GM21786 (cell line): ENCODE data around the gene ASTN2.

Experiments
- ATAC-seq: cut with Tn5 transposase; IDR thresholded peaks from one replicate; pipeline ENCODE4 v1.9.1; 2021; ENCODE audit not compliant: unreplicated experiment

Gene ASTN2

GRCh38 chr9:117184173-117184572, 230.7 kb downstream of the ASTN2 start:
- no peak for ATAC-seq

DNA sequence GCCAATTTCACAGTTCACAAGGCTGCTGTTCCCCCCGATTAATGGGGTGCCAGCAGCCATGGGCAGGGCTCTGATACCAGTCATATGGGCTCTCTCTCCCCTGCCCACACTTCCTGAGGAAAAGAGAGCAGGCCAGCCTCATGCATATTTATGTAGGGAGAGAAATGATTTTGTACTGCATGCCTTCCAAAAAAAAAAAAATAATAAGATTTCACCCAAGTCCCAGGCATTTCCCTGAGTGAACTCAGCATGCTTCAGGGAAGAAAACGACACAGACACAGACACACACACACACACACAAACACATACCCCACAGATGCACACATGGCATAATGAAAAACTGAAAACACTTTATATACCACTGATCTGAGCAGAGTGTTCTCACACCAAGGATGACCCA, 232.8 kb downstream of the ASTN2 start:
- no peak for ATAC-seq

- no peak for ATAC-seq
Observed at GRCh38 chr9:117180896-117181445, 233.9 kb downstream of the ASTN2 start.

DNA sequence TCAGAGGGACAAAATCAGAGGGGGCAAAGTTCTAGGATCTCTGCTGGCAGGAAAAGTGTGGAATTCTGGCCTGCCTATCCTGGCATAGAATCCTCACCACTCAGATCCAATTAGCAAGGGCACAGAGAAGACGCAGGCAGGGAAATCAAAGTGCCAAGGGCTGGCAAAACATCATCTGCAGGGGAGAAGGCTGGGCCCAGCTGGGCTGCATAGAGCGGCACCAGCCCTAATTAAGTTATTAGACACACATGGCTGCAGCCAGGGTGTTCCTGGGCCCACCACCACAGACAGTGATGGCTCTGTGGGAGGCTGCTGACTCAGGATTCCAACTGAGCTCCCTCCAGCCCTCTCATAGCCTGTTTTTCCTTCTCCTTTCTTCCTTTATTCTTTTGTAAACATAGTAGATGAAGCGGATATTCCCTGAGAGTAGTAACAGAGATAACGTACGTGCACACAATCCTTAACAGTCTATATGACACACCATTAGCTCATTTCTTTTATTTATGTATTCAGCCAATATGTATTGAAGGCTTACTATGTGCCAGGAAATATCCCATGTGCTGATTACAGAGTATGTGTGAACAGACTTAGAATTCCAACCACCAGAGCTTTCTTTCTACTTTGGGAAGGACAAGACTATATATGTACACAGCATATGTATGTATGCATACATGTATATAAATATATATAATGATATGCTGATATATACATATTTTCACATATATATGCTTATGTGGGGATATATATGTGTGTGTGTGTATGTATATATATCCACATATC, 236.1 kb downstream of the ASTN2 start:
- ATAC-seq: no peak

- ATAC-seq: no peak
Observed at GRCh38 chr9:117170567-117170966, 244.3 kb downstream of the ASTN2 start.

DNA sequence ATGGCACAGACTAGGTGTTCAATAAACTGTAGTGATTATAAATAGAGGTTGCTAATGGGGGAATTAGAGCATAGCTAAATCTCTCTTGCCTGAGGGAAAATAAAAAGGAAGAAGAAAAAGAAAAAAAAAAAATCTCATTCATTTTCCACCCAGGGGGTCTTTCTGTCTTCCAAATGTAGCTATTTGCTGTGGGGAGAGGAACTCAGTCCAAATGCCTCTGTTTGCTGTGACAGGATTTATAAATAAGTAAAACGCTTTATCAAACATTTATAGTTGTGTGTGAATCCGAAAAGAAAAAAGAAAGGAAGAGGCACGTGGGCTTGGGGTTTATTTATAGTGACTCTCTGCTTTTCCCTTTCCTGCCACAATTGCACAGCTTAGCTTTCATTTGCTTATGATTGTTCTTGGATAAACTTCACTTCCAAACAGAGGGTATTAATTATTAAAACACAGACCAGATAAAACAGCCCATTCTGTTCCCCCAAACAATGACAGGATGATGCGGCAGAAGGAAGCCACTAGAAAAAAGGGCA, 245.7 kb downstream of the ASTN2 start:
- no peak for ATAC-seq

DNA sequence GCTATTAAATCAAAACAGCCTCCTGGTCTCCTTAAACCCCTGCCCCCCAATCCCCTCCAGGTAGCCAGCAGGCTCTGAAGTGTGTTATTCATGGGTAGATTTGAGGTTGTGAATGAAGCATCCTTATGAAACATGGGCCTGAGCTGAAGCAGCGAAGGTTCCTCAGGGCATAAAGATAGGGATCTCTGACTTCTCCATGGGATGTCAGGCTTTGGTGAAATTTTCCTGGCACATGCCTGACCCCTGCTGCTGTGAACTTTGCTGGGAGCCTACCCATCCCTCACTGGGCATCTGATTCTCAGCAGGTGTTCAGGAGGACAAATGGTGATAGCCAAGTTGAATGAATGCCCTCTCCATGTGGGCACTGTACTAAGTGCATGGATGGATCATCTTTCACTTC, 250.3 kb downstream of the ASTN2 start:
- no peak for ATAC-seq

GRCh38 chr9:117160254-117160653, 254.6 kb downstream of the ASTN2 start:
- ATAC-seq: no peak

DNA sequence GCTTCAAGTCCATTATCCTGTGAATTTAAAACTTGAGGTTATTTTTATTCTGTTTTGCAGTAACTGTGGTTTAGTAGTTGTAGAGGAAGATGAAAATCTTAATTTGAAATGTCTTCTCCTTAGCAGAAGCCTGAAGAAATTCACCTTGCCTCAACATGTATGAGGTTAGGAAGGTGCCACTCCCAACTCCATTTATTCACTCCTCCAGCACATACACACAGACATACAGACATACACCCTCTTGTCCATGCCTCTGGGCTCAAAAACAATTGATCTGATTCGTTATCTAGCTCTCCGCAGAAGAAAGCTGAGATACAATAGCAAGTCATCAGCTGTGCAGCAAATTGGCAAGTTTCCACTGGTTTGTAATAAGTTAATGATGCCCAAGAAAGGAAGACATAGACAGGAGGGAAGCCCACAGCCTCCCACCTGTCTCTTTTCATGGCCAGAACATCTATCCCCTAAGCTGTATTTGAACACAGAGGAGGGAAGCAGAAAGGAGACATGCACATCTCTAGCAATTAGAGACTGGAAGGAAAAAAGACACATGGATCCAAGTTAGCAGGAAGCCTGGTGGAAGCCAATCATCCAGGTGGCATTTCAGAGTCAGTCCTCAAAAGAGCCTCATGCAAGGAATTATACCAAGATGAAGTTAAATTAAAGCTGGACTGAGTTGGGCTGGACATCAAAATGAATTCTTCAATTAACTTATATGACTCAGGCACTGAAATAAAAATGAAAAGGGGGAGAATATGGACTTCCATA, 257.9 kb downstream of the ASTN2 start:
- no peak for ATAC-seq

DNA sequence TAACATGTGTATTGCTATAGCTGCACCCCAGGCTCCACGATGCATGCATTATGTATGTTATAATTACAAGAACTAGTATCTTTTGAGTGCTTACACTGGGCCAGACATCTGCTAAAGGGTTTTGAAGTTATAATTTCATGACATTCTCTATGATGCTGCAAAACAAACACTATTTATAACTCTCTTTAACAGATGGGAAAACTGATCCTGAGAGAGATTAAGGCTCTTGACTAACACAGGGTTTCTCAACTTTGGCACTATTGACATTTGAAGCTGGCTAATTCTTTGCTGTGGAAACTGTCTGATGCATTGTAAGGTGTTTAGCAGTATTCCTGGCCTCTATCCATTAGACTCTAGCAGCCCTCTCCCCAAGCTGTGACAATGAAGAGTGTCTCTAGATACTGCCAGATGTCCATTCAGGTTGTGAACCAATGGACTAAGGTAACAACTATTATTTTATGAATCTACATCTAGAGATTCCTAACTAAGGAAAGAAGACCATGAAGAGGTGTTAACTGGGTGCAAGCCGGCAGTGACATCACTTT, 258.6 kb downstream of the ASTN2 start:
- ATAC-seq: no peak

GRCh38 chr9:117153021-117153420, 261.8 kb downstream of the ASTN2 start:
- ATAC-seq: no peak

DNA sequence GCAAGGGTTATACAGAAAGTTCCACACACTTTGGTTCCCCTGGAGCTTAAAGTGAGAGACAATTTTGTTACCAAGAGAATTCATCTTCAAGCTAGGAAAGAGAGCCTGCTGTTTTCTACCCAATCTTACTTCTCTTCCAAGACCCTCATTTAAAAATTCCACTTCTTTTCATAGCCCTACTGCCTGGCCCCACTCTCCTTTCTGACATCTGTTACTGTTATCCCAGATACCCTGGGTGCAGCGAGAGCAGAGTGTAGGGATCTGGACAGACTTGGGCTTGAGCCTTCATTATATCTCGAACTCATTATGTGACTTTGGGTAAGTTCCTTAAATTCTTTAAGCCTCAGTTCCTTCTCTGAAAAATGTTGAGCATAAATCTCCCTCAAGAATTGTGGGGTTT, 263.1 kb downstream of the ASTN2 start:
- ATAC-seq: no peak

DNA sequence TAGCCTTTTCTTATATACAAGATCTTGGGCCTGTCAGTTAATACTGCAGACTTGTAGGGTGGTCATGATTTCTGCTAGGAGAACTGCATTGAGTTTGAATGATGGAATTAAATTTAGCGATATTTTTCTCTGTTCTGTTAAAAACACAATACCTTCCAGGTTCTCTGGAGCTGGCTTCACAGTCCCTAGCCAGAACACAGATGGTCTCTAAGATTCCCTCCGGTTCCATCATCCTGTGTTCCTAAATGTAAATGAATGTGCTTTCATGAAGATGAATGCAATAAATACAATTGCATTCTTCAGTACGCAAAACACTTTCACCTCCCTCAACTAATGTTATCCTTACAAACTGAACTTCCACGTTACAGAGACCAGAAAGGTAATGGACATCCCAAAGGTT, 264.9 kb downstream of the ASTN2 start:
- no peak for ATAC-seq

DNA sequence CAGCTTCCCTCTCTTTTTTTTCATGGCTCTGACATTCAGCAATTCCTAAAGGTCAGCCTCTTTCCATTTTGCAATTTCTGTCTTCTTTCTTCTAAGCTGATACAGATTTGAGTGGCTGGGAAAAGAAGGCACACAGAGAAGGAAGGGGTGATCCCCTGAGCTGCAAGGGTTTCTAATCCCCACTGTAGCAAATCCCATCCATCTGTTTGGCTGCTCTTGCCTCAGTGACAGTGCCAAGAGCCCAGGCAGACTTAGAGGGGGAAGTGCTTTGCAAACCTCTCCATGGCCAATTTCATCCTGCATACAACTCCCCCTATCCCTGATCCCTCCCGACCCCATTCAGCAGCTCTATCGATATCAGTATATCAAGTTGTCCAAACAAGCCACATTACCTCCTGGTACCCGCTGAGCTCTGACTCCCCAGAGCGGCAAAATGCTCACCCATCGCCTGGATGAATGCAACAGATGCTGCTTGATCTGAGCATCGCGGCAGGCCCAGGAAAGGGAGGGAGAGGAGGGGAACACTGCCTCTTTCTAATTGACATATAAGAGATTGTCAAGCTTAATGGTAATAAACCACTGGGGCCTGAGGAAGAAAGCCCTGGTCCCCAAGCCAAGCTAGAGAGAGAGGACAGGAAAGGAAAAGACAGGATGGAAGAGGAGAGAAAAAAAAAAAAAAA, 268.9 kb downstream of the ASTN2 start:
- no peak for ATAC-seq

DNA sequence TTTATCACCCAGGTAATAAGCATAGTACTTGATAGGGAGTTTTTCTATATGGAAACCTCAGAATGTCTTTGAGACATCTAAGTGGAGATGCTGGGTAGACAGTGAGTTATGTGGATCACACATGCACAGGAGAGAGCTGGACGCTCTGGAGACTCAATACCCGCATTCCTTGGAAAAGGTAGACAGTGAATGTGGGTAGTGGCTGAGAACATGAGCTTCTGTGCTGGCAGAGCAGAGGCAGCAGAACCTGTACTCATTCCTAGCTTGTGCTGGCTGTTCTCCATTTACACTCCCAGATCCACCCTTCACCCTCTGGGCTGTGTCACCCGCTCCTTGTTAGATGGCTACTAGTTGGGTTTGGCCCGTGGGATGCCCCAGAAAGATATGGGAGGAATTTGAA, 269.8 kb downstream of the ASTN2 start:
- ATAC-seq: no peak

- no peak for ATAC-seq
Observed at GRCh38 chr9:117138231-117138630, 276.6 kb downstream of the ASTN2 start.

GRCh38 chr9:117136461-117136860, 278.4 kb downstream of the ASTN2 start:
- no peak for ATAC-seq

- ATAC-seq: no peak
Observed at GRCh38 chr9:117135501-117136098, 279.3 kb downstream of the ASTN2 start.

- ATAC-seq: no peak
Observed at GRCh38 chr9:117134826-117135500, 279.9 kb downstream of the ASTN2 start.

DNA sequence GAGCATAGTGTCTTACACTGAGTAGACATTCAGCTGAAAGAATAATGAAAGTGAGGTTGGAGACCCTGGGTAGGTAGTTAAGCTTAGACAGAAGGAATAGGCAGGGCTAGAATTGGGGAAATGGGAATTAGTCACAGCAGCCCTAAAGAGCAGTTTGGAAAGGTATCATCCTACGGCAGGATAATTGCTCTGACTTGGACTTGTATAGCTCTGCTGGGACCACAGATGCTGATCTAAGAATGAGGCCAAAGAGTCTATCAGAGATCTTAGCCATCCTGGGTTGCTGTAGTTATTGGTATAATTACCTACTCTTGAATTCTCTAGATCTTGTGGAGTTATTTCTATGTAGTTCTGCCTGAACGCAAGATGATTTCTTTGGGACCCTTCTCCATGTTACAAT, 288.0 kb downstream of the ASTN2 start:
- no peak for ATAC-seq
